ENCODE results near the gene AKAP6. TPM values are rescaled to one million over a fixed set of nuclear protein-coding genes. Genes with fewer than 3 reads are reported as not detected.

Gene AKAP6
- total and polyA plus RNA-seq, 2 experiments from 2014 or later, result 0.38 to 0.42 TPM

- H3K4me1 Mint-ChIP-seq, result peaks cover 6% of the 10 kb centered on the region; the same call in 2 of the 3 replicates
- H3K27ac Mint-ChIP-seq, result no peak overlapping the region
- no peaks in the 10 kb centered on the region for H3K36me3 Mint-ChIP-seq (ENCODE audit: low read depth)
- Histone ChIP-seq H3K9me2 (ENCODE audit: insufficient read depth) (no peaks in the 10 kb centered on the region), H3K27me3 (ENCODE audit: insufficient read depth) (no peaks in the 10 kb centered on the region), H4K20me1 (replicated peaks; ENCODE audit: insufficient read depth) (no peaks in the 10 kb centered on the region), H3K4me1 (ENCODE audit: insufficient read depth) (no peaks in the 10 kb centered on the region), H3K79me2 (replicated peaks; ENCODE audit: insufficient read depth) (no peaks in the 10 kb centered on the region), H3K27ac (ENCODE audit: low read depth) (no peak overlapping the region), H3K36me3 (ENCODE audit: insufficient read depth) (no peaks in the 10 kb centered on the region), H3F3A (replicated peaks; ENCODE audit: low read depth) (no peaks in the 10 kb centered on the region), H3K4me3 (no peak overlapping the region), H3K4me2 (no peak overlapping the region), H2AFZ (no peak overlapping the region)
- no peak for DNase-seq (ENCODE audit: low spot score)
- H3K9me3 Mint-ChIP-seq, result no peaks in the 10 kb centered on the region
- no peak for ATAC-seq
- no peaks in the 10 kb centered on the region for H3K27me3 Mint-ChIP-seq (ENCODE audit: insufficient read depth, low read depth, poor library complexity)
- H3K4me3 Mint-ChIP-seq, result no peak overlapping the region
- TF ChIP-seq JUNB (IDR thresholded peaks at IDR 0.05; ENCODE audit: unreplicated experiment) (no peak), CTCF (conservative IDR thresholded peaks at IDR 0.05; ENCODE audit: low read depth in 2 of 2) (no peak)
Measured at GRCh38 chr14:32734261-32734660, 405.2 kb downstream of the AKAP6 start.

GRCh38 chr14:32737621-32738020 is 408.5 kb downstream of the AKAP6 start:
- no peak overlapping the region for H3K27ac ChIP-seq (ENCODE audit: low read depth)
- DNase-seq (ENCODE audit: low spot score) (no peak), ATAC-seq (no peak)
- H3K4me2 ChIP-seq, result no peak overlapping the region
- no peaks in the 10 kb centered on the region for H3K79me2 ChIP-seq (replicated peaks; ENCODE audit: insufficient read depth)
- Mint-ChIP-seq H3K27me3 (ENCODE audit: insufficient read depth, low read depth, poor library complexity) (no peaks in the 10 kb centered on the region), H3K4me3 (no peak overlapping the region), H3K36me3 (ENCODE audit: low read depth) (no peaks in the 10 kb centered on the region), H3K27ac (no peak overlapping the region), H3K4me1 (peaks cover 6% of the 10 kb centered on the region; the same call in 2 of the 3 replicates), H3K9me3 (no peaks in the 10 kb centered on the region)
- H3F3A ChIP-seq (replicated peaks; ENCODE audit: low read depth), result no peaks in the 10 kb centered on the region
- no peak overlapping the region for H2AFZ ChIP-seq
- no peaks in the 10 kb centered on the region for H3K27me3 ChIP-seq (ENCODE audit: insufficient read depth)
- H3K4me1 ChIP-seq (ENCODE audit: insufficient read depth), result no peaks in the 10 kb centered on the region
- H3K9me2 ChIP-seq (ENCODE audit: insufficient read depth), result no peaks in the 10 kb centered on the region
- H3K36me3 ChIP-seq (ENCODE audit: insufficient read depth), result no peaks in the 10 kb centered on the region
- no peaks in the 10 kb centered on the region for H4K20me1 ChIP-seq (replicated peaks; ENCODE audit: insufficient read depth)
- H3K4me3 ChIP-seq, result no peak overlapping the region
- TF ChIP-seq CTCF (conservative IDR thresholded peaks at IDR 0.05; ENCODE audit: low read depth in 2 of 2) (no peak), POLR2AphosphoS5 (IDR thresholded peaks at IDR 0.05; ENCODE audit: low read depth) (no peak), JUNB (IDR thresholded peaks at IDR 0.05; ENCODE audit: unreplicated experiment) (no peak), EZH2phosphoT487 (IDR thresholded peaks at IDR 0.05; ENCODE audit: unreplicated experiment) (no peak), ZNF114 (CRISPR knock-in tag; IDR thresholded peaks at IDR 0.05) (no peak), ZNF331 (CRISPR knock-in tag; IDR thresholded peaks at IDR 0.05; ENCODE audit: low read depth) (no peak), ETS1 (IDR thresholded peaks at IDR 0.05) (no peak), EZH2 (IDR thresholded peaks at IDR 0.05; ENCODE audit: low read depth, unreplicated experiment) (no peak), NANOG (IDR thresholded peaks at IDR 0.05; ENCODE audit: borderline replicate concordance) (no peak), STAT1 (IDR thresholded peaks at IDR 0.05; ENCODE audit: unreplicated experiment) (no peak), REST (IDR thresholded peaks at IDR 0.05; ENCODE audit: unreplicated experiment) (no peak), CREB1 (CRISPR knock-in tag; IDR thresholded peaks at IDR 0.05; ENCODE audit: low read depth) (no peak)

Measured in GM23338 (cell line).